ENCODE results near the gene ETV7.

ETV7 gene

DNA sequence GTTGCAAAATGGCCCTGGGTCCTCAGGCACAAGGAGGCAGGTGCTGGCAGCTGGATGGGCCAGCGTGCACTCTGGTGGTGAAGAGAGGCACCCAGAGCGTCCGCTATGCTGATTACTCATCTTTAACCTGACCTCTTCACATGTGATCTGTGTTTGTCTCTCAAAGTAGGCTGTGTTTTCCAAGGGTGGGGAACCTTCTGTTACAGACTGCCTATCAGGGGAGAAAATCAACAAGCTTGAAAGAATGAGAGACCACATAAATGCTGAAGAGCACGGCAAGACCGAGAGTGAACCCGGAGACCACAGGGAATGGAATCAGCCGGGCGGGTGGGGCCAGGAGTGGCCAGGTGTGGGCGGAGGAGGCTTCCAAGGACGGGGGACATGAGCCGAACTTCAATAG lies 67.0 kb downstream of the ETV7 start:
- DNase-seq (ENCODE audit: low spot score) = no peak

DNA sequence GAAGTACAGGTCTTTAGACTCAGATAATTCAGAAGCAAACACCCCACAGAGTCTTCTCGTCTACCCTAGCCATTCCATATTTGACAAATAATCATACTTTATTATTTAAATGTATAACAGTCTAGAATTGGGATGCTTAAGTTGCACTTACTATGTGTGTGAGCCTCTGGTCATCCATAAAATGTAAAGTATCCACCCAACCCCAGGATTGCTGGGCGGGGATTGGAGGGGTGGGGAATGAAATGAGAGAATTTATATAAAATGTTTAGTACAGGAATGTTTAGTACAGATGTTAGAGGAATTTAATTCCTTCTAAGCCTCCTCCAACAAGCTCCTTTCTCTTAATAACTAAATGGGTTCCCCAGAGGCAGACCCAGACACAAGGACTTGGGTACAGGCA lies 67.6 kb downstream of the ETV7 start:
- DNase-seq (ENCODE audit: low spot score) = no peak

DNA sequence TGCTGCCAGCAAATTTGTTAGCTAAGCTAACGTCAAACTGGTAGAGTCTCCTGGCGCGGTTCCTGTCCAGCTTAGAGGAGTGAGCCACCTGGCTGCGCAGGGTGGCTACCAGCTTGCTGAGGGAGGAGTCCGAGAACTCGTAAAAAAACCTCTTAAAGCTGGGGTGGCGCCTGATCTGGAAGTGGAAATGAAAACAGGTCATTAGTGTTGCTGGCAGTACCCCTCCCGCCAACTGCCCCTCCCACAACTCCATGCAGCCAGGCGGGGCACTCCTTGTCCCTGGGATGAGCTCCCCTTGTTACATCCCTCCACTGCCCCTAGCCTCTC lies 68.1 kb downstream of the ETV7 start:
- DNase-seq (ENCODE audit: low spot score) = no peak

DNA sequence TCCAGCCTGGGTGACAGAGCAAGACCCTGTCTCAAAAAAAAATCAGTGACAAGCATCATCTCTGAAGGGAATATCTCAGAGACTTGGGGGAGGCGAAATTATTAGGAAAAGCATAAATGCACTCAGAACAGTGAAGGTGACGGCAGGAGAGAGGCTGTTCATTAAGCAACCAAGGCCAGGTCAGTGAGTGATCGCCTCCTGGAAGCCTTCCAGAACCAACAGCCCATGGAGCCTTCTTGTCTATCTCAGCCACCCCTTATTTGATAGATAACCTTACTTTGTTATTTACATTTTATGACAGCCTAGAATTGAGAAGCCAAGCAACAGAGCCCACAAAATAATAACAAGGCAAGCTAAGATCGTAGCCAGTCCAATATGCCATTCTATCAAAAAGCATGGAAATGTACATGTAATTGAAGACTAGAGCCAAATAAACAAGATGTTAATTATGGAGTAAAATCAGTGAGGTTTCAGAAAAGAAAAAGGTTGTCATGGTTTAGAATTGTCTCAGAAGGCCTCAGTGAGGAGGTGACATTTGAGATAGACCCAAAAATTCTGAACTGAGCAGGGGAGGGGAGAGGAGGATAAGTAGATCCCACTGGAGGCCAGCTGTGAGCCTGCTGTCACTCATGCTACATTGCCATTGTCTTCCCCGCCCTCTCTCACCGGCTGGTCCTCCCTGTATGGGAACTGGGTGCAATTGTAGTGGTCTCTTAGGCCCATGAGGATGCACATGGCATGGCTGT lies 68.6 kb downstream of the ETV7 start:
- no peak for DNase-seq (ENCODE audit: low spot score)

DNA sequence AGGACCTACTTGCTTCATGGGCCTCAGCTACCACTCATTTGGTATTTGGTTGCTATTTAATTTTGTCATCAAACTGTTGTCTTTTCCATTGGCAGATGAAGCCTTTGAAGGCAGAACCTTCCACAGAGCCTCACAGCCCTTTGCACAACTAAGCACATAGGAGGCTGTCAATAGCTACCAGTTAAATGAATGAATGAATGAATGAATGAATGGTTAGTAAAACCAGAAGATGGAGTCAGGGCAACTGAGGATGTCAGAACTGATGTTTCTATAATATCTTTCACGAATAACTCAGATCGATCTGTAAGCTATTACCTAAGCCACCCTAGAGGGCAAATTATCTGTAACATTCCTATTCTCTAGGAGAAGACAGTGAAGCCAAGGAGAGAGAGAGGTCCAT lies 69.8 kb downstream of the ETV7 start:
- no peak for DNase-seq (ENCODE audit: low spot score)
